Neuronal stem cell (in vitro differentiated cells): ENCODE results near the gene EIF2AK3.

Experiments
- DNase-seq: peaks from one replicate; pipeline ENCODE4 v3.0.0-alpha.2; 2013; ENCODE audit warnings: low spot score
- H2AFZ ChIP-seq: one replicate; pipeline ENCODE4 v1.6.1; 2013; ENCODE audit warnings: mild to moderate bottlenecking, low read length, inconsistent platforms
- H2AK5ac ChIP-seq: 2 replicates; pipeline ENCODE4 v1.6.1; 2013; ENCODE audit warnings: low read depth, mild to moderate bottlenecking, inconsistent platforms, low read length, moderate library complexity, mixed read lengths
- H2BK120ac ChIP-seq: 2 replicates; pipeline ENCODE4 v1.6.1; 2013; ENCODE audit warnings: low read depth, mild to moderate bottlenecking, inconsistent platforms, low read length, moderate library complexity, mixed read lengths
- H2BK12ac ChIP-seq: one replicate; pipeline ENCODE4 v1.6.1; 2013; ENCODE audit warnings: low read length, inconsistent platforms
- H2BK15ac ChIP-seq: 2 replicates; pipeline ENCODE4 v1.6.1; 2013; ENCODE audit warnings: mild to moderate bottlenecking, low read length, inconsistent platforms, mixed read lengths
- H2BK5ac ChIP-seq: one replicate; pipeline ENCODE4 v1.6.1; 2013; ENCODE audit warnings: inconsistent platforms, mild to moderate bottlenecking, low read length, moderate library complexity
- H3K14ac ChIP-seq: one replicate; pipeline ENCODE4 v1.6.1; 2013; ENCODE audit warnings: low read length, inconsistent platforms
- H3K18ac ChIP-seq: 2 replicates; pipeline ENCODE4 v1.6.1; 2013; ENCODE audit warnings: low read length, inconsistent platforms
- H3K23ac ChIP-seq: 2 replicates; pipeline ENCODE4 v1.6.1; 2013; ENCODE audit warnings: low read depth, mild to moderate bottlenecking, mixed read lengths, low read length, inconsistent platforms; ENCODE audit not compliant: poor library complexity
- H3K27ac ChIP-seq: replicated peaks from 3 replicates; pipeline ENCODE4 v1.5.1; 2013; ENCODE audit warnings: low read length, inconsistent platforms
- H3K27me3 ChIP-seq, 3 experiments: 2 replicates each; pipeline ENCODE4 v1.6.1; 2013; ENCODE audit warnings: low read length in 3 of 3, mild to moderate bottlenecking in 2 of 3, inconsistent platforms in 1 of 3, low read depth in 1 of 3, mixed read lengths in 1 of 3, moderate library complexity in 1 of 3; ENCODE audit not compliant: control insufficient read depth in 3 of 3, insufficient read depth in 3 of 3
- H3K36me3 ChIP-seq, 2 donors: replicated peaks in 1 of 2; 2 replicates each; pipeline ENCODE4 v1.6.1; 2013; ENCODE audit warnings: low read length in 2 of 2; ENCODE audit not compliant: control insufficient read depth in 2 of 2, insufficient read depth in 2 of 2
- H3K4ac ChIP-seq: 2 replicates; pipeline ENCODE4 v1.6.1; 2013; ENCODE audit warnings: inconsistent platforms, mild to moderate bottlenecking, low read length, moderate library complexity
- H3K4me1 ChIP-seq, 2 donors: 1 replicate in 1 of 2; 2 replicates in 1 of 2; pipeline ENCODE4 v1.6.1; 2013; ENCODE audit warnings: low read length in 2 of 2, low read depth in 1 of 2; ENCODE audit not compliant: control insufficient read depth in 2 of 2, insufficient read depth in 1 of 2
- H3K4me2 ChIP-seq: one replicate; pipeline ENCODE4 v1.6.1; 2013; ENCODE audit warnings: mild to moderate bottlenecking, low read length, inconsistent platforms; ENCODE audit not compliant: insufficient read depth, poor library complexity, severe bottlenecking
- H3K4me3 ChIP-seq, 2 donors: 2 replicates each; pipeline ENCODE4 v1.5.1; 2013; ENCODE audit warnings: low read length in 2 of 2, mild to moderate bottlenecking in 2 of 2, inconsistent platforms in 1 of 2, moderate library complexity in 1 of 2
- H3K79me1 ChIP-seq: one replicate; pipeline ENCODE4 v1.6.1; 2013; ENCODE audit warnings: low read depth, mild to moderate bottlenecking, inconsistent platforms, low read length, moderate library complexity
- H3K9ac ChIP-seq: one replicate; pipeline ENCODE4 v1.6.1; 2013; ENCODE audit warnings: mild to moderate bottlenecking, low read depth, low read length, inconsistent platforms; ENCODE audit not compliant: poor library complexity
- H3K9me3 ChIP-seq, 2 donors: replicated peaks in 1 of 2; 2 replicates each; pipeline versions ENCODE3 to v1.6.1; 2013; ENCODE audit warnings: low read length in 2 of 2, mild to moderate bottlenecking in 2 of 2, inconsistent platforms in 1 of 2, low read depth in 1 of 2, mixed read lengths in 1 of 2, moderate library complexity in 1 of 2; ENCODE audit not compliant: control insufficient read depth in 2 of 2, insufficient read depth in 1 of 2
- H4K8ac ChIP-seq: one replicate; pipeline ENCODE4 v1.6.1; 2013; ENCODE audit warnings: low read depth, mild to moderate bottlenecking, inconsistent platforms, low read length, moderate library complexity
- H4K91ac ChIP-seq: one replicate; pipeline ENCODE4 v1.6.1; 2013; ENCODE audit warnings: low read length, low read depth, mild to moderate bottlenecking, inconsistent platforms; ENCODE audit not compliant: poor library complexity
- WGBS, 2 donors: extraction: QIAGEN DNeasy Blood & Tissue Kit; methylation state at CpG; one replicate each; pipeline ENCODE4 v1.1.7; 2013; ENCODE audit warnings: missing lambda C conversion rate in 2 of 2, mixed read lengths in 1 of 2; ENCODE audit not compliant: insufficient read length in 2 of 2, insufficient replicate concordance in 1 of 2; ENCODE audit errors: extremely low coverage in 2 of 2; 5-methylcytosine and 5-hydroxymethylcytosine counted together

EIF2AK3 gene

DNA sequence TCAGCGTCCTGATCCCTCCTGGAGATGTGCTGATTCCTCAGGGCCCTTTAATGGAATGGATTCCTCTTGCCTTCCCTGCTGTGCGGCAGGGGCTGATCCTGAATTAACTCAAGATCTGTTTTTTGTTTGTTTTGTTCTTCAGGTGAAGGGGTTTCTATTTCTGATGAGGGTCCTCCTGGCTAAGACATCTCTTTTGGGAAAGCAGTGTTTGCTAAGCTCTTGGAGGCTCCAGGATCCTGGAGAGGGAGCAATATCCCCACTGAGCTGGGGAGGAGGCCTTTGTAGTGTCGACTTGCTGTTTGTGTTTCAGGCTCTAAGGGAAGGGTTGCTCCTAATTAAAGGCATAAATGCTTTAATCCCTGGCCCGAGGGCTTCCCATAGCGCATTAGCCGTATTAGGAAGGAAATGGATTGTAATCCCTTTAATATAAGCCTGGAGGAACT, 109.5 kb downstream of the EIF2AK3 start:
- no peak overlapping the region for H3K4me3 ChIP-seq
- H3K36me3 ChIP-seq = no peaks in the 10 kb centered on the region
- no peak overlapping the region for H3K27ac ChIP-seq
- no peak overlapping the region for H3K4ac ChIP-seq
- peak; percentile 66 for DNase-seq
- H2AK5ac ChIP-seq = no peak overlapping the region
- H2AFZ ChIP-seq = no peak overlapping the region
- H2BK12ac ChIP-seq = no peak overlapping the region
- H3K27me3 ChIP-seq = peaks cover 0 to 38% (median 0%) of the 10 kb centered on the region in 3 experiments
- no peak overlapping the region for H2BK5ac ChIP-seq
- H3K4me1 ChIP-seq = peaks cover 0 to 4% of the 10 kb centered on the region in 2 donors
- H3K14ac ChIP-seq = no peak overlapping the region
- WGBS, 2 donors = no CpG with 5 or more reads among the region's 6 CpGs
- no peak overlapping the region for H3K18ac ChIP-seq
- no peak overlapping the region for H3K23ac ChIP-seq
- no peak overlapping the region for H4K91ac ChIP-seq
- peaks cover 0 to 2% of the 10 kb centered on the region in 2 donors for H3K9me3 ChIP-seq
- peaks cover 1% of the 10 kb centered on the region for H3K79me1 ChIP-seq
- H3K4me2 ChIP-seq = no peak overlapping the region
- H4K8ac ChIP-seq = no peak overlapping the region
- H2BK120ac ChIP-seq = no peak overlapping the region
- H3K9ac ChIP-seq = no peak overlapping the region
- no peak overlapping the region for H2BK15ac ChIP-seq
